Activated B cell treated with CpG ODN at 0.5 μM for 24 hours (primary cell): ENCODE measurements around the gene PRRC2A. TPM values are rescaled to one million over a fixed set of nuclear protein-coding genes. Genes with fewer than 3 reads are reported as not detected.
A peak's percentile ranks its signal among the peaks of the same experiment; 100 is the strongest.

Experiments
- ATAC-seq: fragments of 200-7000 bp; cut with Tn5 transposase; one replicate; pipeline ENCODE4 v1.10.0; 2021; ENCODE audit warnings: low read depth, mild to moderate bottlenecking, moderate library complexity
- CTCF ChIA-PET: fragments of 350-600 bp; sonication (Branson Sonifier 250); formaldehyde crosslinking; loops from one replicate; lab custom pipeline; 2021; ENCODE audit warnings: antibody characterized with exemption; lab: Charles Lee
- POLR2A ChIA-PET: fragments of 350-600 bp; sonication (Branson Sonifier 250); formaldehyde crosslinking; loops from one replicate; lab custom pipeline; 2021; ENCODE audit warnings: antibody characterized with exemption; lab: Charles Lee
- DNase-seq: peaks from one replicate; pipeline ENCODE4 v3.0.0; 2022
- H3K27ac Mint-ChIP-seq: one replicate; pipeline ENCODE4 v1.8.0; 2020; ENCODE audit warnings: mixed read lengths
- H3K27me3 Mint-ChIP-seq: one replicate; pipeline ENCODE4 v1.8.0; 2021; ENCODE audit warnings: mixed read lengths
- H3K36me3 Mint-ChIP-seq: one replicate; pipeline ENCODE4 v1.8.0; 2021; ENCODE audit warnings: low read depth, mixed read lengths
- H3K4me1 Mint-ChIP-seq: one replicate; pipeline ENCODE4 v1.8.0; 2021; ENCODE audit warnings: mixed read lengths
- H3K4me3 Mint-ChIP-seq: one replicate; pipeline ENCODE4 v1.8.0; 2020; ENCODE audit warnings: mild to moderate bottlenecking, mixed read lengths
- H3K9me3 Mint-ChIP-seq: one replicate; pipeline ENCODE4 v1.8.0; 2020; ENCODE audit warnings: mixed read lengths
- intact Hi-C: fragments of 100-400 bp; cut with micrococcal nuclease; formaldehyde crosslinking; loops from one replicate; pipeline ENCODE4 v1.15.1; 2024
- total RNA-seq: library from RNA; stranded (reverse); gene quantifications from 2 replicates; pipeline ENCODE4 v1.2.3, GENCODE V29; 2022
- TF ChIP-seq, protein P1 (sequence below): fragments of 200-600 bp; IDR thresholded peaks from one replicate; pipeline ENCODE4 v1.8.0; 2022; ENCODE audit warnings: antibody characterized with exemption, mild to moderate bottlenecking

The PRRC2A gene
- total RNA-seq, 1 donor from 2014 or later = 283 TPM

DNA sequence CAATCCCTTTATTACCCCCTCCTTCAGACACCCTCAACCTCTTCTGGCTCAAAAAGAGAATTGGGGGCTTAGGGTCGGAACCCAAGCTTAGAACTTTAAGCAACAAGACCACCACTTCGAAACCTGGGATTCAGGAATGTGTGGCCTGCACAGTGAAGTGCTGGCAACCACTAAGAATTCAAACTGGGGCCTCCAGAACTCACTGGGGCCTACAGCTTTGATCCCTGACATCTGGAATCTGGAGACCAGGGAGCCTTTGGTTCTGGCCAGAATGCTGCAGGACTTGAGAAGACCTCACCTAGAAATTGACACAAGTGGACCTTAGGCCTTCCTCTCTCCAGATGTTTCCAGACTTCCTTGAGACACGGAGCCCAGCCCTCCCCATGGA is 42.9 kb upstream of the PRRC2A start:
- peak overlapping the region; percentile 98 for H3K4me3 Mint-ChIP-seq
- peaks cover 71% of the 10 kb centered on the region for H3K36me3 Mint-ChIP-seq
- H3K27ac Mint-ChIP-seq = peak overlapping the region; percentile 99
- POLR2A ChIA-PET = interaction anchor here (0.6 to 26.0 kb wide), 8 partner anchors 1 to 272 kb away, joined by 3 to 1155 read pairs (median 129); partner anchors contain the start of genes ATP6V1G2, BAG6, LST1 and LTA
- H3K27me3 Mint-ChIP-seq = no peaks in the 10 kb centered on the region
- no peak for ATAC-seq
- intact Hi-C loops = no loop called here
- peaks cover 85% of the 10 kb centered on the region for H3K4me1 Mint-ChIP-seq
- CTCF ChIA-PET = interaction anchor here (0.7 to 25.7 kb wide), 4 partner anchors 9 to 252 kb away, joined by 4 to 611 read pairs (median 294); partner anchors contain the start of genes ATP6V1G2, DDX39B, NCR3 and NFKBIL1
- no peak for DNase-seq
- H3K9me3 Mint-ChIP-seq = no peaks in the 10 kb centered on the region
- TF ChIP-seq, protein P1, sequence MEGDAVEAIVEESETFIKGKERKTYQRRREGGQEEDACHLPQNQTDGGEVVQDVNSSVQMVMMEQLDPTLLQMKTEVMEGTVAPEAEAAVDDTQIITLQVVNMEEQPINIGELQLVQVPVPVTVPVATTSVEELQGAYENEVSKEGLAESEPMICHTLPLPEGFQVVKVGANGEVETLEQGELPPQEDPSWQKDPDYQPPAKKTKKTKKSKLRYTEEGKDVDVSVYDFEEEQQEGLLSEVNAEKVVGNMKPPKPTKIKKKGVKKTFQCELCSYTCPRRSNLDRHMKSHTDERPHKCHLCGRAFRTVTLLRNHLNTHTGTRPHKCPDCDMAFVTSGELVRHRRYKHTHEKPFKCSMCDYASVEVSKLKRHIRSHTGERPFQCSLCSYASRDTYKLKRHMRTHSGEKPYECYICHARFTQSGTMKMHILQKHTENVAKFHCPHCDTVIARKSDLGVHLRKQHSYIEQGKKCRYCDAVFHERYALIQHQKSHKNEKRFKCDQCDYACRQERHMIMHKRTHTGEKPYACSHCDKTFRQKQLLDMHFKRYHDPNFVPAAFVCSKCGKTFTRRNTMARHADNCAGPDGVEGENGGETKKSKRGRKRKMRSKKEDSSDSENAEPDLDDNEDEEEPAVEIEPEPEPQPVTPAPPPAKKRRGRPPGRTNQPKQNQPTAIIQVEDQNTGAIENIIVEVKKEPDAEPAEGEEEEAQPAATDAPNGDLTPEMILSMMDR = no peak

DNA sequence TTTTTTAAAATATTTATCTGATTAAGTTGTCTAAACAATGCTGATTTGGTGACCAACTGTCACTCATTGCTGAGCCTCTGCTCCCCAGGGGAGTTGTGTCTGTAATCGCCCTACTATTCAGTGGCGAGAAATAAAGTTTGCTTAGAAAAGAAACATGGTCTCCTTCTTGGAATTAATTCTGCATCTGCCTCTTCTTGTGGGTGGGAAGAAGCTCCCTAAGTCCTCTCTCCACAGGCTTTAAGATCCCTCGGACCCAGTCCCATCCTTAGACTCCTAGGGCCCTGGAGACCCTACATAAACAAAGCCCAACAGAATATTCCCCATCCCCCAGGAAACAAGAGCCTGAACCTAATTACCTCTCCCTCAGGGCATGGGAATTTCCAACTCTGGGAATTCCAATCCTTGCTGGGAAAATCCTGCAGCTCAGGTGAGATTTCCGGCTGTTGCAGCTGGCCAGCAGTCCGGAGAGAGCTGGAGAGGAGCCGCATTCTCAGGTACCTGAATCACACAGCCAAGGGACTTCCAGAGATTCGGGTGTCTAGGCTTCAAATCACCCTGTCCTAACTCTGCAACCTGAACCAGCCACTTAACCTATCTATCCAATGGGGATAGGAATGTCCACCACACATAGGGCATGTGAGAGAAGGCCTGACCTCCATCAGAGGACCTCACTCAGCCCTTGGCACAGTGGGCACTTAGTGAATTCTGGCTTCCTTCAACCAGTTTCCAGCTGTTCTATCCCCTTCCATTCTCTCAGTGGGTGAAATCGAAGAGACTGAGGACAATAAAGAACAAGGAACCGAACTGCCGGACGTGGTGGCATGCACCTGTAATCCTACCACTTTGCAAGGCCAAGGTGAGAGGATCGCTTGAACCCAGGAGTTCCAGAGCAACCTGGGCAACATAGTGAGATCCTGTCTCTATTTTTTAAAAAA is 42.1 kb upstream of the PRRC2A start:
- TF ChIP-seq, protein P1 = no peak
- no peak for ATAC-seq
- intact Hi-C loops = no loop called here
- peaks cover 83% of the 10 kb centered on the region for H3K4me1 Mint-ChIP-seq
- peak overlapping the region; percentile 94 for H3K27ac Mint-ChIP-seq
- peak overlapping the region; percentile 78 for H3K4me3 Mint-ChIP-seq
- ChIA-PET CTCF (interaction anchor here (0.7 to 25.7 kb wide), 4 partner anchors 10 to 252 kb away, joined by 4 to 611 read pairs (median 294); partner anchors contain the start of genes ATP6V1G2, DDX39B, NCR3 and NFKBIL1), POLR2A (interaction anchor here (12.8 to 26.0 kb wide), 4 partner anchors 2 to 26 kb away, joined by 234 to 1155 read pairs (median 868); partner anchors contain the start of genes LST1, LTA, LTB and NCR3)
- H3K9me3 Mint-ChIP-seq = no peaks in the 10 kb centered on the region
- DNase-seq = no peak
- H3K27me3 Mint-ChIP-seq = no peaks in the 10 kb centered on the region
- H3K36me3 Mint-ChIP-seq = peaks cover 63% of the 10 kb centered on the region

DNA sequence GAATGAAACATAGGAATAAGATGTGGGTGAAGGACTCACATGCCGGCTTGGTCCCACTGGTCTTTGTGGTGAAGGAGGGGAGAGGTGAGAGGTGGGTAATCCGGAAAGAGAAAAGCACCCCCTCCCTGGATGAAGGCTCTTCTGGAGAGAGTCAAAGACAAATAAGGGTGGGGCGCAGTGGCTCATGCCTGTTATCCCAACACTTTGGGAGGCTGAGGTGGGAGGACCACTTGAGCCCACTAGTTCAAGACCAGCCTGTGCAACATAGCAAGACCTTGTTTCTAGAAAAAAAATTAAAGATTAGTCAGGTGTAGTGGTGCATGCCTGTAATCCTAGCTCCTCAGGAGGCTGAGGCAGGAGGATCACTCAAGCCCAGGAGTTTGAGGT is 41.4 kb upstream of the PRRC2A start:
- peak overlapping the region; percentile 94 for H3K27ac Mint-ChIP-seq
- no peaks in the 10 kb centered on the region for H3K27me3 Mint-ChIP-seq
- ATAC-seq (no peak), DNase-seq (no peak)
- TF ChIP-seq, protein P1 = no peak
- POLR2A ChIA-PET = interaction anchor here (12.8 to 26.0 kb wide), 4 partner anchors 2 to 27 kb away, joined by 234 to 1155 read pairs (median 868); partner anchors contain the start of genes LST1, LTA, LTB and NCR3
- H3K4me3 Mint-ChIP-seq = peak overlapping the region; percentile 78
- peaks cover 83% of the 10 kb centered on the region for H3K4me1 Mint-ChIP-seq
- peaks cover 57% of the 10 kb centered on the region for H3K36me3 Mint-ChIP-seq
- intact Hi-C loops = no loop called here
- H3K9me3 Mint-ChIP-seq = no peaks in the 10 kb centered on the region
- CTCF ChIA-PET = interaction anchor here (2.2 to 25.7 kb wide), 3 partner anchors 11 to 26 kb away, joined by 12 to 611 read pairs (median 577); partner anchors contain the start of genes ATP6V1G2, DDX39B, NCR3 and NFKBIL1

DNA sequence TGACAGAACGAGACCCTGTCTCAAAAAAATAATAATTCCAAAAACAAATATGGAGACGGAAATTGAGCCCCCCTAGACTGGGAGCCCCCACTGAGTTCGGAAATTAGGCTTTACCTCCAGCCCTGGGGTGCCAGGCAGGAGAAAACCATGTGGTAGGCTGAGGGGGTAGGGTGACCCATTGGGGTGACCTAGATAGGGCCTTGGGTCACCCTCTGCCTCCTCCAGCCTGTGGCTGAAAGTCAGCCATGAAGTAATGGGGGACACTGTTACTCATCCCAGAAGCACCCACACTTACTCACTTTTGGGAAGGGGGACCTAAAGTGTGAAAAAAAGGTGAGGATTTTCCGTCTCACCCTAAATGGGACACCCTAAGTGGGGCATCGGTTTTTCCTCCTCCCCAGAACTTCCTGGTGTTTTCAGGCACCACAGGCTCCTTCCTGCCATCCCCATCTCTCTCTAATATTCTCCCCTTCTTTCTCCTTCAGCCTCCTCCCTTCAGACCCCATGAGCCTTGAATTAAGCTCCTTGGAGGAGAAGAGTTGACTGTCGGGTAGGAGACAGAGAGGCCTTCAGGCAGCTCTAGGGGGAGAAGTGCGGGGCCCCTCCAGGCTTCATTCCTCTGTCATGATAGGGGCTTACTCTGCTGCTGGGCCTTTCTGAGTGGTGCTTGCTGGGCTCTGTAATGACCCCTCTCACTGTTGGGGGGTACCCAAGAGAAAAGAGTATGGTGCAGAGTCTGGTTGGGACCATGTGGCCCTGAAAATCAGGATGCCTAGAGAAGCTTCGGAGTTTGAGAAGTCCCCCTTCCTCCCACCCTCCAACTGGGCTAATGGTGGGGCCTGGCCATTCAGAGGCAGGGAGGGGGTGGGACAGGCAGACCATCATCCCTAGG is 40.7 kb upstream of the PRRC2A start:
- ATAC-seq = no peak
- DNase-seq = no peak
- peaks cover 55% of the 10 kb centered on the region for H3K36me3 Mint-ChIP-seq

More for the DNA sequence above, 40.7 kb upstream of the PRRC2A start:
- Mint-ChIP-seq H3K9me3 (no peaks in the 10 kb centered on the region), H3K4me3 (peak overlapping the region; percentile 99), H3K4me1 (peaks cover 83% of the 10 kb centered on the region), H3K27ac (peak overlapping the region; percentile 94), H3K27me3 (no peaks in the 10 kb centered on the region)
- ChIA-PET POLR2A (interaction anchor here (0.6 to 26.0 kb wide), 9 partner anchors 3 to 235 kb away, joined by 4 to 1155 read pairs (median 44); partner anchors contain the start of genes ATP6V1G2, BAG6, DDX39B and LST1), CTCF (interaction anchor here (1.0 to 25.7 kb wide), 6 partner anchors 9 to 85 kb away, joined by 3 to 611 read pairs (median 16); partner anchors contain the start of genes ATP6V1G2, DDX39B, GPANK1 and LTA)
- TF ChIP-seq, protein P1 = no peak
- intact Hi-C loops = loop anchor here (1.0 to 2.0 kb wide), 5 partner anchors 7 to 41 kb away; partner anchors contain the start of genes LTA and PRRC2A
